ENCODE data around the gene CSMD2. TPM values are rescaled to one million over a fixed set of nuclear protein-coding genes. Genes with fewer than 3 reads are reported as not detected.

Gene CSMD2
- total RNA-seq, 1 experiment from 2014 or later = 13.2 TPM

DNA sequence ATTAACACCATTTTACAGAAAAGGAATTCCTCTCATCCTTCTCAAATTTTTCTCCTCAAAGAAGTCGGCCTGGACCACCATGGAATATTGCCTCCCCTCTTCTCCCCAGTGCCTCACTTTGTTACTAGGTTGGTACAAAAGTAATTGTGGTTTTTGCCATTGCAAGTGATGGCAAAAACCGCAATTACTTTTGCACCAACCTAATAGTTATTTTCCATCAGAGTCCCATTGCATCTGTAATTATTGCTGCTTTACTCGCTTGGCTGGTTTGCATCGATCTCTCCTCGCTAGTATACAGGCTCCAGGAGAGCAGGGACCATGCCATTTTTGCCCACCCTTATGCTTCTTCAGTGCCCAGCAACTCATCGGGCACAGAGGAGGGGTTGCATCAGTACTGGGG is 10.7 kb upstream of the CSMD2 start:
- Mint-ChIP-seq H3K36me3 (no peaks in the 10 kb centered on the region), H3K27me3 (ENCODE audit: low read depth) (peaks cover 15% of the 10 kb centered on the region), H3K9me3 (no peaks in the 10 kb centered on the region), H3K4me1 (peaks cover 55% of the 10 kb centered on the region), H3K4me3 (no peak overlapping the region), H3K27ac (no peak overlapping the region)
- ATAC-seq = no peak
- no peak for TF ChIP-seq ESRRA (CRISPR knock-in tag; IDR thresholded peaks at IDR 0.05; ENCODE audit: borderline replicate concordance)
- TF ChIP-seq GTF2I (CRISPR knock-in tag; conservative IDR thresholded peaks at IDR 0.05) = no peak
- no peak for TF ChIP-seq FOXK1 (CRISPR knock-in tag; IDR thresholded peaks at IDR 0.05)
- no peak for TF ChIP-seq MYBL2 (CRISPR knock-in tag; IDR thresholded peaks at IDR 0.05)
- TF ChIP-seq TP53 (CRISPR knock-in tag; IDR thresholded peaks at IDR 0.05) = no peak
- TF ChIP-seq, protein P1, sequence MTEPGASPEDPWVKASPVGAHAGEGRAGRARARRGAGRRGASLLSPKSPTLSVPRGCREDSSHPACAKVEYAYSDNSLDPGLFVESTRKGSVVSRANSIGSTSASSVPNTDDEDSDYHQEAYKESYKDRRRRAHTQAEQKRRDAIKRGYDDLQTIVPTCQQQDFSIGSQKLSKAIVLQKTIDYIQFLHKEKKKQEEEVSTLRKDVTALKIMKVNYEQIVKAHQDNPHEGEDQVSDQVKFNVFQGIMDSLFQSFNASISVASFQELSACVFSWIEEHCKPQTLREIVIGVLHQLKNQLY (CRISPR knock-in tag; IDR thresholded peaks at IDR 0.05) = no peak
- TF ChIP-seq RELA (CRISPR knock-in tag; IDR thresholded peaks at IDR 0.05; ENCODE audit: borderline replicate concordance) = no peak
- TF ChIP-seq NFATC4 (CRISPR knock-in tag; IDR thresholded peaks at IDR 0.05) = no peak
- TF ChIP-seq, protein P2, sequence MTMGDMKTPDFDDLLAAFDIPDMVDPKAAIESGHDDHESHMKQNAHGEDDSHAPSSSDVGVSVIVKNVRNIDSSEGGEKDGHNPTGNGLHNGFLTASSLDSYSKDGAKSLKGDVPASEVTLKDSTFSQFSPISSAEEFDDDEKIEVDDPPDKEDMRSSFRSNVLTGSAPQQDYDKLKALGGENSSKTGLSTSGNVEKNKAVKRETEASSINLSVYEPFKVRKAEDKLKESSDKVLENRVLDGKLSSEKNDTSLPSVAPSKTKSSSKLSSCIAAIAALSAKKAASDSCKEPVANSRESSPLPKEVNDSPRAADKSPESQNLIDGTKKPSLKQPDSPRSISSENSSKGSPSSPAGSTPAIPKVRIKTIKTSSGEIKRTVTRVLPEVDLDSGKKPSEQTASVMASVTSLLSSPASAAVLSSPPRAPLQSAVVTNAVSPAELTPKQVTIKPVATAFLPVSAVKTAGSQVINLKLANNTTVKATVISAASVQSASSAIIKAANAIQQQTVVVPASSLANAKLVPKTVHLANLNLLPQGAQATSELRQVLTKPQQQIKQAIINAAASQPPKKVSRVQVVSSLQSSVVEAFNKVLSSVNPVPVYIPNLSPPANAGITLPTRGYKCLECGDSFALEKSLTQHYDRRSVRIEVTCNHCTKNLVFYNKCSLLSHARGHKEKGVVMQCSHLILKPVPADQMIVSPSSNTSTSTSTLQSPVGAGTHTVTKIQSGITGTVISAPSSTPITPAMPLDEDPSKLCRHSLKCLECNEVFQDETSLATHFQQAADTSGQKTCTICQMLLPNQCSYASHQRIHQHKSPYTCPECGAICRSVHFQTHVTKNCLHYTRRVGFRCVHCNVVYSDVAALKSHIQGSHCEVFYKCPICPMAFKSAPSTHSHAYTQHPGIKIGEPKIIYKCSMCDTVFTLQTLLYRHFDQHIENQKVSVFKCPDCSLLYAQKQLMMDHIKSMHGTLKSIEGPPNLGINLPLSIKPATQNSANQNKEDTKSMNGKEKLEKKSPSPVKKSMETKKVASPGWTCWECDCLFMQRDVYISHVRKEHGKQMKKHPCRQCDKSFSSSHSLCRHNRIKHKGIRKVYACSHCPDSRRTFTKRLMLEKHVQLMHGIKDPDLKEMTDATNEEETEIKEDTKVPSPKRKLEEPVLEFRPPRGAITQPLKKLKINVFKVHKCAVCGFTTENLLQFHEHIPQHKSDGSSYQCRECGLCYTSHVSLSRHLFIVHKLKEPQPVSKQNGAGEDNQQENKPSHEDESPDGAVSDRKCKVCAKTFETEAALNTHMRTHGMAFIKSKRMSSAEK (CRISPR knock-in tag; IDR thresholded peaks at IDR 0.05; ENCODE audit: borderline replicate concordance) = no peak
- TF ChIP-seq, protein P3, sequence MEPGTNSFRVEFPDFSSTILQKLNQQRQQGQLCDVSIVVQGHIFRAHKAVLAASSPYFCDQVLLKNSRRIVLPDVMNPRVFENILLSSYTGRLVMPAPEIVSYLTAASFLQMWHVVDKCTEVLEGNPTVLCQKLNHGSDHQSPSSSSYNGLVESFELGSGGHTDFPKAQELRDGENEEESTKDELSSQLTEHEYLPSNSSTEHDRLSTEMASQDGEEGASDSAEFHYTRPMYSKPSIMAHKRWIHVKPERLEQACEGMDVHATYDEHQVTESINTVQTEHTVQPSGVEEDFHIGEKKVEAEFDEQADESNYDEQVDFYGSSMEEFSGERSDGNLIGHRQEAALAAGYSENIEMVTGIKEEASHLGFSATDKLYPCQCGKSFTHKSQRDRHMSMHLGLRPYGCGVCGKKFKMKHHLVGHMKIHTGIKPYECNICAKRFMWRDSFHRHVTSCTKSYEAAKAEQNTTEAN (CRISPR knock-in tag; IDR thresholded peaks at IDR 0.05) = no peak
- TF ChIP-seq RORB (CRISPR knock-in tag; IDR thresholded peaks at IDR 0.05) = no peak
- TF ChIP-seq, protein P4, sequence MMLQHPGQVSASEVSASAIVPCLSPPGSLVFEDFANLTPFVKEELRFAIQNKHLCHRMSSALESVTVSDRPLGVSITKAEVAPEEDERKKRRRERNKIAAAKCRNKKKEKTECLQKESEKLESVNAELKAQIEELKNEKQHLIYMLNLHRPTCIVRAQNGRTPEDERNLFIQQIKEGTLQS (CRISPR knock-in tag; conservative IDR thresholded peaks at IDR 0.05) = no peak
- TF ChIP-seq ETV6 (CRISPR knock-in tag; IDR thresholded peaks at IDR 0.05) = no peak
- TF ChIP-seq, protein P5, sequence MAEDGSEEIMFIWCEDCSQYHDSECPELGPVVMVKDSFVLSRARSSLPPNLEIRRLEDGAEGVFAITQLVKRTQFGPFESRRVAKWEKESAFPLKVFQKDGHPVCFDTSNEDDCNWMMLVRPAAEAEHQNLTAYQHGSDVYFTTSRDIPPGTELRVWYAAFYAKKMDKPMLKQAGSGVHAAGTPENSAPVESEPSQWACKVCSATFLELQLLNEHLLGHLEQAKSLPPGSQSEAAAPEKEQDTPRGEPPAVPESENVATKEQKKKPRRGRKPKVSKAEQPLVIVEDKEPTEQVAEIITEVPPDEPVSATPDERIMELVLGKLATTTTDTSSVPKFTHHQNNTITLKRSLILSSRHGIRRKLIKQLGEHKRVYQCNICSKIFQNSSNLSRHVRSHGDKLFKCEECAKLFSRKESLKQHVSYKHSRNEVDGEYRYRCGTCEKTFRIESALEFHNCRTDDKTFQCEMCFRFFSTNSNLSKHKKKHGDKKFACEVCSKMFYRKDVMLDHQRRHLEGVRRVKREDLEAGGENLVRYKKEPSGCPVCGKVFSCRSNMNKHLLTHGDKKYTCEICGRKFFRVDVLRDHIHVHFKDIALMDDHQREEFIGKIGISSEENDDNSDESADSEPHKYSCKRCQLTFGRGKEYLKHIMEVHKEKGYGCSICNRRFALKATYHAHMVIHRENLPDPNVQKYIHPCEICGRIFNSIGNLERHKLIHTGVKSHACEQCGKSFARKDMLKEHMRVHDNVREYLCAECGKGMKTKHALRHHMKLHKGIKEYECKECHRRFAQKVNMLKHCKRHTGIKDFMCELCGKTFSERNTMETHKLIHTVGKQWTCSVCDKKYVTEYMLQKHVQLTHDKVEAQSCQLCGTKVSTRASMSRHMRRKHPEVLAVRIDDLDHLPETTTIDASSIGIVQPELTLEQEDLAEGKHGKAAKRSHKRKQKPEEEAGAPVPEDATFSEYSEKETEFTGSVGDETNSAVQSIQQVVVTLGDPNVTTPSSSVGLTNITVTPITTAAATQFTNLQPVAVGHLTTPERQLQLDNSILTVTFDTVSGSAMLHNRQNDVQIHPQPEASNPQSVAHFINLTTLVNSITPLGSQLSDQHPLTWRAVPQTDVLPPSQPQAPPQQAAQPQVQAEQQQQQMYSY (CRISPR knock-in tag; IDR thresholded peaks at IDR 0.05) = no peak
- TF ChIP-seq, protein P6, sequence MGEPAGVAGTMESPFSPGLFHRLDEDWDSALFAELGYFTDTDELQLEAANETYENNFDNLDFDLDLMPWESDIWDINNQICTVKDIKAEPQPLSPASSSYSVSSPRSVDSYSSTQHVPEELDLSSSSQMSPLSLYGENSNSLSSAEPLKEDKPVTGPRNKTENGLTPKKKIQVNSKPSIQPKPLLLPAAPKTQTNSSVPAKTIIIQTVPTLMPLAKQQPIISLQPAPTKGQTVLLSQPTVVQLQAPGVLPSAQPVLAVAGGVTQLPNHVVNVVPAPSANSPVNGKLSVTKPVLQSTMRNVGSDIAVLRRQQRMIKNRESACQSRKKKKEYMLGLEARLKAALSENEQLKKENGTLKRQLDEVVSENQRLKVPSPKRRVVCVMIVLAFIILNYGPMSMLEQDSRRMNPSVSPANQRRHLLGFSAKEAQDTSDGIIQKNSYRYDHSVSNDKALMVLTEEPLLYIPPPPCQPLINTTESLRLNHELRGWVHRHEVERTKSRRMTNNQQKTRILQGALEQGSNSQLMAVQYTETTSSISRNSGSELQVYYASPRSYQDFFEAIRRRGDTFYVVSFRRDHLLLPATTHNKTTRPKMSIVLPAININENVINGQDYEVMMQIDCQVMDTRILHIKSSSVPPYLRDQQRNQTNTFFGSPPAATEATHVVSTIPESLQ (CRISPR knock-in tag; IDR thresholded peaks at IDR 0.05) = no peak
- no peak for TF ChIP-seq TCF7 (CRISPR knock-in tag; IDR thresholded peaks at IDR 0.05; ENCODE audit: low read depth)
- POLR2A ChIA-PET = interaction anchor here (0.7 to 4.1 kb wide), 3 partner anchors 11 to 18 kb away, joined by 3 to 29 read pairs (median 14); partner anchors contain the start of gene CSMD2
- CTCF ChIA-PET = interaction anchor here (2.4 to 3.9 kb wide), 3 partner anchors 9 to 12 kb away, joined by 10 to 33 read pairs (median 28); partner anchors contain the start of gene CSMD2
- no peak for DNase-seq (ENCODE audit: low spot score)

All from WTC11 (cell line).